Fibroblast of mammary gland (primary cell): ENCODE results near the gene PKD1.

Experiments used
- DNase-seq: peaks from one replicate; pipeline ENCODE4 v3.0.0-alpha.2; 2010; ENCODE audit warnings: low read depth
- H3K4me3 ChIP-seq: 2 replicates; pipeline ENCODE4 v1.5.1; 2011; ENCODE audit warnings: low read depth, mild to moderate bottlenecking, low read length, moderate library complexity; ENCODE audit not compliant: control insufficient read depth
- TF ChIP-seq, protein P1 (sequence below): conservative IDR thresholded peaks from 2 replicates; pipeline ENCODE4 v1.5.1; 2011; ENCODE audit warnings: low read depth, low read length, inconsistent platforms; ENCODE audit not compliant: control insufficient read depth, insufficient read depth

The PKD1 gene

DNA sequence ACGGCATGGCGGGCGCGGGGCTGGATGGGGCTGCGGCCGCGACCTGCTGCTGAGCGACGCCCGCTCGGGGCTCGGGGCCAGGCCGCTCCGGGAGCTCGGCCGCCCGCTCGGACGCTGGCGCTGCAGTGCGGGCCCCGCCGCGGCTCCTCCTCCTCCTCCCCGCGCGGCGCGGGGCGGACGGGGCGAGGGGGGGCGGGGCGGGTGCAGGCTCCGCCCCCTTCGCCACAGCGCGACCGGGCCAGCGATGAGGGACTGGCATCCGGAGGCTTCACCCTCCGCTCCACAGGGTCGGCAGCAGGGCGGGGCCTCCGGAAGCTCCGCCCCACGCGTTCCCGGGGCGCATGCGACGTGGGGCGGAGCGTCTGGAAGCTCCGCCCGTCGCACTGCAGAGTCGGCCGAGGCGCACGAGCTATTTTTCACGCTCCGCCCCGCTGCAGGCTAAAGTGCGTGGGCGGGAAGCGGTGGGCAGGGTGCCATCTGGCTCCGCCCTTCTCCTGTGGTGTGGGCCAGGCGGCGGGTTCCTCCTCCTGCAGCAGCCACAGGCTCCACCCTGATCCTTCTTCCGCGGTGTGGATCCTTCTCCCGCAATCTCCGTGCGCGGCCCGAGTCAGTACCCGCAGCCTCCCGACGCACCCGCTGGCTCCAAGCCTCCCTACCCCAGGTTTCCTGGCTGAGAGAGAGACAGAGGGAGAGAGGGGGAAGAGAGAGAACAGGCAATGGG, at the start of gene PKD1:
Gene PKD1 (minus strand): TSS at position 129 of the 721 bp plus-strand sequence. CDS start 209 bp downstream, outside the sequence.
- peak within 1 kb of the TSS; percentile 49 for H3K4me3 ChIP-seq

DNA sequence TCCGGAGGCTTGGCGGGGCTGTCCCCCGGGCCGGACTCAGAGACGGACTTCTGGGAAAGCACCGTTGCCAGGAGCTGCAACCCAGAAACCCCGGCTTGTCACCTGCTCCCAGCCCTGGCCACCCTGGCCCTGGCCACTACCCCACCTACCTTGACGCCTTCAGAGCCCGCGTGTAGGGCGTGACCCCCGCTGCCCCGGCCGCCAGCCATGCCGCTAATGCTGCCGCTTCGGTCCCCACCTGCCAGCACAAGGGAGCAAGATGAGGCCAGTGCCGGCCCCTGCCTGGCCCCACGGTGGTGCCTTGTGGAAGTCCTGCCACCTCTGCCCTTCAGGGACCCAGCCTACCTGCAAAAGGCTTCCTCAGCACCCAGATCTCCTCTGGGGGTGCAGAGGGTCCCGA, 49.3 kb upstream of the PKD1 start:
- TF ChIP-seq, protein P1, sequence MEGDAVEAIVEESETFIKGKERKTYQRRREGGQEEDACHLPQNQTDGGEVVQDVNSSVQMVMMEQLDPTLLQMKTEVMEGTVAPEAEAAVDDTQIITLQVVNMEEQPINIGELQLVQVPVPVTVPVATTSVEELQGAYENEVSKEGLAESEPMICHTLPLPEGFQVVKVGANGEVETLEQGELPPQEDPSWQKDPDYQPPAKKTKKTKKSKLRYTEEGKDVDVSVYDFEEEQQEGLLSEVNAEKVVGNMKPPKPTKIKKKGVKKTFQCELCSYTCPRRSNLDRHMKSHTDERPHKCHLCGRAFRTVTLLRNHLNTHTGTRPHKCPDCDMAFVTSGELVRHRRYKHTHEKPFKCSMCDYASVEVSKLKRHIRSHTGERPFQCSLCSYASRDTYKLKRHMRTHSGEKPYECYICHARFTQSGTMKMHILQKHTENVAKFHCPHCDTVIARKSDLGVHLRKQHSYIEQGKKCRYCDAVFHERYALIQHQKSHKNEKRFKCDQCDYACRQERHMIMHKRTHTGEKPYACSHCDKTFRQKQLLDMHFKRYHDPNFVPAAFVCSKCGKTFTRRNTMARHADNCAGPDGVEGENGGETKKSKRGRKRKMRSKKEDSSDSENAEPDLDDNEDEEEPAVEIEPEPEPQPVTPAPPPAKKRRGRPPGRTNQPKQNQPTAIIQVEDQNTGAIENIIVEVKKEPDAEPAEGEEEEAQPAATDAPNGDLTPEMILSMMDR, result no peak
- DNase-seq, result no peak
- H3K4me3 ChIP-seq, result no peak overlapping the region

More for the DNA sequence above, at the start of gene PKD1:
- peak; percentile 92 for DNase-seq

- TF ChIP-seq, protein P1, result no peak
- DNase-seq, result no peak
- no peak overlapping the region for H3K4me3 ChIP-seq
Observed at GRCh38 chr16:2184346-2184745, 48.6 kb upstream of the PKD1 start.

DNA sequence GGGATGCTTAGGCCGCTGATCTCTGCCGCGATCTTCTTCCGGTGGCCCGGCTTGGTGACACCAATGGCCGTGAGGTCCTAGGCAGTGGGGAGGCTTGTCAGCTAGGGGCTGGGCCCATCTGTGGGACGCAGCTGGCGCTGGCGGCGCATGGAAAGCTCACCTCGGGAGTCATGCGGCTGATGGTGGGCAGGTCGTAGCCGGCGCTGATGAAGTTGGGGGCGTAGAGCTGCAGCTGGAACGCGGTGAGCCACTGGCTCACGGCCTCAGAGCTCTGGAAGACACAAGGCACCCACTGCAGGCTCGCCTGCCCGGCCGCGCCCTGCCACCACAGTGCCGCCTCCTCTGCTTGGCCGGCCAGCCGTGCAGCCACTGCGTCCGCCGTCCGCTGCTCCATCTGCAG, 48.0 kb upstream of the PKD1 start:
- DNase-seq, result no peak
- TF ChIP-seq, protein P1, result no peak
- no peak overlapping the region for H3K4me3 ChIP-seq

DNA sequence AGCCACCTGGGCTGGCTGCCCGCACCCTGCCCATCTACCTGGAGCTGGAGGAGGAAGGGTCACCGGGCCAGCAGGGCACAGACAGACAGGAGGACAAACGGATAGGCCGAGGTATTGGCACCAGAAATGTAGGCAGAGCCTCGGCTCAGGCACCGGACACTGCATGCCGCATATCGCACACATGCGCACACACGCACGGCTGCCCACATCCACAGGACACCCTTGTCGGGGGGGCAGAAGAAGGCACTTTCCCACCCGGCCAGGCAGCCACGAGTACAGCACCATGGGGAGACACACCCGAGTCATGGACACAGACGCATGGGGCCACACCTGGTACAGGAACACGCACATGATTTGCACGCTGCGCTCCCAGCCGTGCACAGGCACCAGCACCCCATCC, 46.3 kb upstream of the PKD1 start:
- H3K4me3 ChIP-seq, result no peak overlapping the region
- DNase-seq, result no peak
- TF ChIP-seq, protein P1, result no peak

GRCh38 chr16:2180962-2181923, 45.5 kb upstream of the PKD1 start:
- H3K4me3 ChIP-seq, result no peak overlapping the region
- TF ChIP-seq, protein P1, result no peak
- no peak for DNase-seq

DNA sequence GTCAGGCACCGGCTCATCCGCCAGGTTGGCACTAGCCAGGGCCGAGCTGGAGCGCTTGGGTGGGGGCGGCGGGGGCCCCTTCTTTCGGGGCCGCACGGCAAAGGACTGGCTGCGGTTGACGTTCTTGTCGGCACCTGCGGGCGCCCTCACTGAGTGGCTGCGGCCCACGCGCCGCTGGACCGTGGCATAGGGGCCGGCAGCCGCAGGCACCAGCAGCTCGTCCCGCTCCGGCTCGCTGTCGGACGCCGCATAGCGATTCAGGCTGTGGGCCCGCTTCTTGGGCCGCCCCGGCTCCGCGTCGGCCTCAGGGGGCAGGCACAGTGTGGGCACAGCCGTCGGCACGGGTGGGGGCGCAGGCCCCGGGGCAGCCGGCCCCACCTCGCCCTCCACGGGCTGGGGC, 44.8 kb upstream of the PKD1 start:
- no peak for DNase-seq
- H3K4me3 ChIP-seq, result no peak overlapping the region
- TF ChIP-seq, protein P1, result no peak
